Activated CD4-positive, alpha-beta T cell treated with anti-CD3 and anti-CD28 coated beads for 36 hours (primary cell): Measurements from ENCODE around the gene DRD4. TPM values are rescaled to one million over a fixed set of nuclear protein-coding genes. Genes with fewer than 3 reads are reported as not detected.

Source experiments
- ATAC-seq: fragments of 200-7000 bp; cut with Tn5 transposase; one replicate; pipeline ENCODE4 v1.10.0; 2021; ENCODE audit warnings: mild to moderate bottlenecking, moderate library complexity
- CTCF ChIA-PET: fragments of 350-600 bp; sonication (Branson Sonifier 250); formaldehyde crosslinking; loops from one replicate; lab custom pipeline; 2021; ENCODE audit warnings: antibody characterized with exemption; lab: Charles Lee
- POLR2A ChIA-PET: fragments of 350-600 bp; sonication (Branson Sonifier 250); formaldehyde crosslinking; loops from one replicate; lab custom pipeline; 2021; ENCODE audit warnings: antibody characterized with exemption, inconsistent platforms; lab: Charles Lee
- DNase-seq: peaks from one replicate; pipeline ENCODE4 v3.0.0-alpha.2; 2020
- H3K27ac Mint-ChIP-seq: one replicate; pipeline ENCODE4 v1.8.0; 2021; ENCODE audit warnings: mixed read lengths
- H3K27me3 Mint-ChIP-seq: one replicate; pipeline ENCODE4 v1.8.0; 2021; ENCODE audit warnings: mixed read lengths
- H3K36me3 Mint-ChIP-seq: one replicate; pipeline ENCODE4 v1.8.0; 2021; ENCODE audit warnings: low read depth, mixed read lengths
- H3K4me1 Mint-ChIP-seq: one replicate; pipeline ENCODE4 v1.8.0; 2021; ENCODE audit warnings: mixed read lengths
- H3K4me3 Mint-ChIP-seq: one replicate; pipeline ENCODE4 v1.8.0; 2021; ENCODE audit warnings: mild to moderate bottlenecking, moderate library complexity, mixed read lengths
- H3K9me3 Mint-ChIP-seq: one replicate; pipeline ENCODE4 v1.8.0; 2021; ENCODE audit warnings: low read depth, mixed read lengths
- intact Hi-C, 2 experiments: fragments of 100-400 bp; cut with DNase I in 1 of 2; cut with micrococcal nuclease in 1 of 2; formaldehyde crosslinking; loops; one replicate each; pipeline versions ENCODE4 v1.14.2 to v1.15.1; 2022 to 2024; cut with DNase I, micrococcal nuclease
- total RNA-seq, 2 experiments: library from RNA; stranded (reverse); gene quantifications; one replicate each; pipeline ENCODE4 v1.2.3, GENCODE V29; 2021

The DRD4 gene
- total RNA-seq, 2 experiments from 2014 or later = 0.30 to 0.47 TPM

GRCh38 chr11:665062-665703 is 28.1 kb downstream of the DRD4 start:
- Mint-ChIP-seq H3K27ac (no peak overlapping the region), H3K4me1 (no peaks in the 10 kb centered on the region), H3K27me3 (no peaks in the 10 kb centered on the region), H3K9me3 (no peaks in the 10 kb centered on the region), H3K36me3 (peaks cover 17% of the 10 kb centered on the region), H3K4me3 (no peak overlapping the region)
- ATAC-seq (no peak), DNase-seq (no peak)
- intact Hi-C loops = no loop called here
- POLR2A ChIA-PET = no interaction called here
- CTCF ChIA-PET = interaction anchor here (0.7 kb wide), 2 partner anchors 97 to 142 kb away, joined by 4 to 5 read pairs; no protein-coding TSS in a partner anchor

- H3K4me3 Mint-ChIP-seq = no peak overlapping the region
- no peak overlapping the region for H3K27ac Mint-ChIP-seq
- intact Hi-C loops = no loop called here
- DNase-seq (no peak), ATAC-seq (no peak)
- no peaks in the 10 kb centered on the region for H3K4me1 Mint-ChIP-seq
- H3K9me3 Mint-ChIP-seq = no peaks in the 10 kb centered on the region
- ChIA-PET CTCF (interaction anchor here (0.7 kb wide), 2 partner anchors 97 to 142 kb away, joined by 4 to 5 read pairs; no protein-coding TSS in a partner anchor), POLR2A (no interaction called here)
- peaks cover 17% of the 10 kb centered on the region for H3K36me3 Mint-ChIP-seq
- H3K27me3 Mint-ChIP-seq = no peaks in the 10 kb centered on the region
These were observed 28.7 kb downstream of the DRD4 start for GRCh38 chr11:665704-666281.

- POLR2A ChIA-PET = no interaction called here
These were observed 36.8 kb downstream of the DRD4 start for GRCh38 chr11:673866-674265.

GRCh38 chr11:674406-674805 is 37.3 kb downstream of the DRD4 start:
- ChIA-PET CTCF (interaction anchor here (0.8 to 1.0 kb wide), 3 partner anchors 14 to 48 kb away, joined by 3 to 4 read pairs (median 4); no protein-coding TSS in a partner anchor), POLR2A (no interaction called here)
- no peak overlapping the region for H3K4me3 Mint-ChIP-seq
- peaks cover 33% of the 10 kb centered on the region for H3K36me3 Mint-ChIP-seq
- H3K9me3 Mint-ChIP-seq = no peaks in the 10 kb centered on the region
- intact Hi-C loops = no loop called here
- no peak overlapping the region for H3K27ac Mint-ChIP-seq
- H3K27me3 Mint-ChIP-seq = no peaks in the 10 kb centered on the region
- no peaks in the 10 kb centered on the region for H3K4me1 Mint-ChIP-seq
- DNase-seq (no peak), ATAC-seq (no peak)

More at GRCh38 chr11:673866-674265, 36.8 kb downstream of the DRD4 start:
- intact Hi-C loops = no loop called here
- H3K27me3 Mint-ChIP-seq = no peaks in the 10 kb centered on the region
- H3K4me3 Mint-ChIP-seq = no peak overlapping the region
- DNase-seq (no peak), ATAC-seq (no peak)
- no peaks in the 10 kb centered on the region for H3K4me1 Mint-ChIP-seq
- H3K27ac Mint-ChIP-seq = no peak overlapping the region
- H3K36me3 Mint-ChIP-seq = peaks cover 33% of the 10 kb centered on the region
- CTCF ChIA-PET = interaction anchor here (0.9 to 1.0 kb wide), 2 partner anchors 13 to 48 kb away, joined by 4 read pairs; no protein-coding TSS in a partner anchor
- H3K9me3 Mint-ChIP-seq = no peaks in the 10 kb centered on the region

GRCh38 chr11:678297-678696 is 41.2 kb downstream of the DRD4 start:
- H3K27me3 Mint-ChIP-seq = no peaks in the 10 kb centered on the region
- ATAC-seq (no peak), DNase-seq (no peak)
- H3K36me3 Mint-ChIP-seq = peaks cover 51% of the 10 kb centered on the region
- H3K9me3 Mint-ChIP-seq = no peaks in the 10 kb centered on the region
- ChIA-PET CTCF (interaction anchor here (0.6 kb wide), 1 partner anchor 165 kb away, joined by 3 read pairs; no protein-coding TSS in a partner anchor), POLR2A (no interaction called here)
- H3K4me1 Mint-ChIP-seq = no peaks in the 10 kb centered on the region
- no peak overlapping the region for H3K4me3 Mint-ChIP-seq
- H3K27ac Mint-ChIP-seq = no peak overlapping the region
- intact Hi-C loops = no loop called here

GRCh38 chr11:679271-680207 is 42.5 kb downstream of the DRD4 start:
- POLR2A ChIA-PET = interaction anchor here (0.9 kb wide), 1 partner anchor 12 kb away, joined by 3 read pairs; no protein-coding TSS in a partner anchor
- ATAC-seq = no peak
- H3K4me3 Mint-ChIP-seq = no peak overlapping the region
- H3K27ac Mint-ChIP-seq = no peak overlapping the region
- H3K27me3 Mint-ChIP-seq = no peaks in the 10 kb centered on the region
- no peak for DNase-seq
- CTCF ChIA-PET = interaction anchor here (0.7 kb wide), 1 partner anchor 16 kb away, joined by 4 read pairs; the partner anchor contains the start of gene TMEM80
- no peaks in the 10 kb centered on the region for H3K4me1 Mint-ChIP-seq
- peaks cover 53% of the 10 kb centered on the region for H3K36me3 Mint-ChIP-seq
- intact Hi-C loops = no loop called here
- H3K9me3 Mint-ChIP-seq = no peaks in the 10 kb centered on the region

GRCh38 chr11:680476-680875 is 43.4 kb downstream of the DRD4 start:
- intact Hi-C loops = no loop called here
- Mint-ChIP-seq H3K36me3 (peaks cover 56% of the 10 kb centered on the region), H3K4me3 (no peak overlapping the region), H3K9me3 (no peaks in the 10 kb centered on the region), H3K4me1 (no peaks in the 10 kb centered on the region), H3K27me3 (no peaks in the 10 kb centered on the region), H3K27ac (no peak overlapping the region)
- ChIA-PET CTCF (interaction anchor here (0.7 kb wide), 1 partner anchor 15 kb away, joined by 4 read pairs; the partner anchor contains the start of gene TMEM80), POLR2A (interaction anchor here (0.9 kb wide), 1 partner anchor 13 kb away, joined by 3 read pairs; no protein-coding TSS in a partner anchor)
- DNase-seq (no peak), ATAC-seq (no peak)

GRCh38 chr11:680970-681369 is 43.9 kb downstream of the DRD4 start:
- no peak for DNase-seq
- H3K4me3 Mint-ChIP-seq = no peak overlapping the region
- peaks cover 56% of the 10 kb centered on the region for H3K36me3 Mint-ChIP-seq
- no peak for ATAC-seq
- intact Hi-C loops = no loop called here
- H3K27ac Mint-ChIP-seq = no peak overlapping the region
- ChIA-PET CTCF (no interaction called here), POLR2A (no interaction called here)
- no peaks in the 10 kb centered on the region for H3K27me3 Mint-ChIP-seq
- no peaks in the 10 kb centered on the region for H3K9me3 Mint-ChIP-seq
- no peaks in the 10 kb centered on the region for H3K4me1 Mint-ChIP-seq

GRCh38 chr11:686451-687243 is 49.6 kb downstream of the DRD4 start:
- Mint-ChIP-seq H3K27me3 (no peaks in the 10 kb centered on the region), H3K4me1 (peaks cover 15% of the 10 kb centered on the region), H3K36me3 (peaks cover 65% of the 10 kb centered on the region), H3K4me3 (no peak overlapping the region), H3K9me3 (no peaks in the 10 kb centered on the region), H3K27ac (no peak overlapping the region)
- POLR2A ChIA-PET = no interaction called here
- CTCF ChIA-PET = no interaction called here
- intact Hi-C loops = no loop called here
- DNase-seq (no peak), ATAC-seq (no peak)

- intact Hi-C loops = no loop called here
- CTCF ChIA-PET = no interaction called here
- ATAC-seq = no peak
- Mint-ChIP-seq H3K27ac (no peak overlapping the region), H3K4me3 (no peak overlapping the region), H3K9me3 (no peaks in the 10 kb centered on the region), H3K27me3 (no peaks in the 10 kb centered on the region), H3K4me1 (peaks cover 26% of the 10 kb centered on the region), H3K36me3 (peaks cover 54% of the 10 kb centered on the region)
- DNase-seq = no peak
- POLR2A ChIA-PET = no interaction called here
These were observed 50.7 kb downstream of the DRD4 start for GRCh38 chr11:687751-688150.
